ENCODE measurements around the gene DRAXIN. TPM values are rescaled to one million over a fixed set of nuclear protein-coding genes. Genes with fewer than 3 reads are reported as not detected.
A peak's percentile ranks its signal among the peaks of the same experiment; 100 is the strongest.

The DRAXIN gene
- total RNA-seq, 1 donor from 2014 or later, result 1.7 TPM

GRCh38 chr1:11701981-11702803 is 10.7 kb downstream of the DRAXIN start:
- no peaks in the 10 kb centered on the region for H3K4me1 Mint-ChIP-seq (ENCODE audit: low read depth, unreplicated experiment)
- H3K27me3 Mint-ChIP-seq (ENCODE audit: low read depth, unreplicated experiment), result peaks cover 50% of the 10 kb centered on the region
- H3K4me2 ChIP-seq (ENCODE audit: low read length), result peak overlapping the region; percentile 75
- H3K36me3 ChIP-seq (ENCODE audit: insufficient read depth, low read length), result no peaks in the 10 kb centered on the region
- H3K9me3 Mint-ChIP-seq (ENCODE audit: unreplicated experiment), result no peaks in the 10 kb centered on the region
- H3K79me2 ChIP-seq (ENCODE audit: insufficient read depth, low read length), result no peaks in the 10 kb centered on the region
- H3K27me3 ChIP-seq (ENCODE audit: insufficient read depth, low read length), result peaks cover 31% of the 10 kb centered on the region
- no peaks in the 10 kb centered on the region for H3K36me3 Mint-ChIP-seq (ENCODE audit: low read depth, unreplicated experiment)
- peak overlapping the region; percentile 32 for H3K9ac ChIP-seq (ENCODE audit: low read length)
- H3K27ac ChIP-seq (ENCODE audit: low read depth, low read length), result no peak overlapping the region
- no peak overlapping the region for H3K4me3 Mint-ChIP-seq (ENCODE audit: unreplicated experiment)
- peaks cover 31% of the 10 kb centered on the region for H4K20me1 ChIP-seq (ENCODE audit: insufficient read depth, low read length)
- peak overlapping the region; percentile 43 for H2AFZ ChIP-seq (ENCODE audit: low read depth, low read length)
- no peaks in the 10 kb centered on the region for H3K9me3 ChIP-seq (ENCODE audit: insufficient read depth, low read depth, low read length)
- peaks cover 10% of the 10 kb centered on the region for H3K4me1 ChIP-seq (ENCODE audit: insufficient read depth, low read length)
- FAIRE-seq (no peak), DNase-seq (ENCODE audit: low read depth) (no peak)
- no peak overlapping the region for H3K4me3 ChIP-seq (ENCODE audit: insufficient read depth, low read depth, low read length)
- TF ChIP-seq EZH2 (IDR thresholded peaks at IDR 0.05; ENCODE audit: insufficient read depth, low read length), result no peak
- TF ChIP-seq, protein P1, sequence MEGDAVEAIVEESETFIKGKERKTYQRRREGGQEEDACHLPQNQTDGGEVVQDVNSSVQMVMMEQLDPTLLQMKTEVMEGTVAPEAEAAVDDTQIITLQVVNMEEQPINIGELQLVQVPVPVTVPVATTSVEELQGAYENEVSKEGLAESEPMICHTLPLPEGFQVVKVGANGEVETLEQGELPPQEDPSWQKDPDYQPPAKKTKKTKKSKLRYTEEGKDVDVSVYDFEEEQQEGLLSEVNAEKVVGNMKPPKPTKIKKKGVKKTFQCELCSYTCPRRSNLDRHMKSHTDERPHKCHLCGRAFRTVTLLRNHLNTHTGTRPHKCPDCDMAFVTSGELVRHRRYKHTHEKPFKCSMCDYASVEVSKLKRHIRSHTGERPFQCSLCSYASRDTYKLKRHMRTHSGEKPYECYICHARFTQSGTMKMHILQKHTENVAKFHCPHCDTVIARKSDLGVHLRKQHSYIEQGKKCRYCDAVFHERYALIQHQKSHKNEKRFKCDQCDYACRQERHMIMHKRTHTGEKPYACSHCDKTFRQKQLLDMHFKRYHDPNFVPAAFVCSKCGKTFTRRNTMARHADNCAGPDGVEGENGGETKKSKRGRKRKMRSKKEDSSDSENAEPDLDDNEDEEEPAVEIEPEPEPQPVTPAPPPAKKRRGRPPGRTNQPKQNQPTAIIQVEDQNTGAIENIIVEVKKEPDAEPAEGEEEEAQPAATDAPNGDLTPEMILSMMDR (IDR thresholded peaks at IDR 0.05; ENCODE audit: insufficient read depth, low read depth, low read length), result no peak
- H3K27ac Mint-ChIP-seq (ENCODE audit: unreplicated experiment), result no peak overlapping the region

DNA sequence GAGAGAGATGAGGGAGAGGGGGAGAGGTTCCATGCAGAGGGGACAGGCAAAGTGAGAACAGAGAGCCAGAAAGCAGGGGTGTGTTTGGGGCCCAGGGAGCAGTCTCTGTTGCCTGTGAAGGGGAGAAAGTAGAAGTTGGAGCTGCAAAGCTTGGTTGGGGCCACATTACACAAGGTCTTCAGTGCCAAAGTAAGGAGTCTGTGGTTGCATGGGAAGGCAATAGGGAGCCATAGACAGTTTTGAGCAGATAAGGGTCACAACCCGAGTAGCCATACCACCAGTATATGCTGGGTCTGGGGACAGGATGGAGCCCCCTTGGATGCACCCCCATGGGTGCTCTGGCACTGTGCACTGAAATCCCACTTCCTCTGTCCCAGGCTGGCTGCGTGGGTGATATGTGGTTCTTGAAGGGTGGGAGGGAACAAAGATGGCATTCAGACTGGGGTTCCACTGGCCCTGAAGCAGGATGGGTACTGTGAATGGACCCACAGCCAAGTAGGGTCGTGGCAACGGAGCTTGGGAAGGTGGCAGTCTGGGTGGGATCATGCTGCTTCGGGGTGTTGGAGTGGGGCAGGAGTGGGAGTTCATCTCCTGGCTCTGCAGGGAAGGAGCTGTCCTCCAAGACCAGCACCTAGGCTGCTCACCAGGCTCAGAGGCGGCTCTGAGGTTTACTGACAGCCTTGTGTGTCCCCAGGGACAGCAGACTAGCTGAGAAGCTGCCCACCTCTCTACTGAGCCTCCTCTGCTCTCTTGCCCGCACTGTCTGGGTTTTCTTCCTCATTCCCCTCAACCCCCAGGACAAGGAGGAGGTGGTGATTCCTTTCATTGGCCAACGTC is 12.1 kb downstream of the DRAXIN start:
- H3K36me3 Mint-ChIP-seq (ENCODE audit: low read depth, unreplicated experiment), result no peaks in the 10 kb centered on the region
- Histone ChIP-seq H3K9me3 (ENCODE audit: insufficient read depth, low read depth, low read length) (no peaks in the 10 kb centered on the region), H3K4me1 (ENCODE audit: insufficient read depth, low read length) (peaks cover 10% of the 10 kb centered on the region), H3K27ac (ENCODE audit: low read depth, low read length) (no peak overlapping the region), H3K79me2 (ENCODE audit: insufficient read depth, low read length) (no peaks in the 10 kb centered on the region), H3K4me3 (ENCODE audit: insufficient read depth, low read depth, low read length) (no peak overlapping the region), H3K36me3 (ENCODE audit: insufficient read depth, low read length) (no peaks in the 10 kb centered on the region), H3K27me3 (ENCODE audit: insufficient read depth, low read length) (peaks cover 30% of the 10 kb centered on the region), H2AFZ (ENCODE audit: low read depth, low read length) (no peak overlapping the region), H4K20me1 (ENCODE audit: insufficient read depth, low read length) (peaks cover 31% of the 10 kb centered on the region), H3K9ac (ENCODE audit: low read length) (no peak overlapping the region), H3K4me2 (ENCODE audit: low read length) (no peak overlapping the region)
- DNase-seq (ENCODE audit: low read depth) (no peak), FAIRE-seq (no peak)
- no peak for TF ChIP-seq EZH2 (IDR thresholded peaks at IDR 0.05; ENCODE audit: insufficient read depth, low read length)
- TF ChIP-seq, protein P1 (IDR thresholded peaks at IDR 0.05; ENCODE audit: insufficient read depth, low read depth, low read length), result no peak
- H3K9me3 Mint-ChIP-seq (ENCODE audit: unreplicated experiment), result no peaks in the 10 kb centered on the region
- peaks cover 49% of the 10 kb centered on the region for H3K27me3 Mint-ChIP-seq (ENCODE audit: low read depth, unreplicated experiment)
- H3K4me1 Mint-ChIP-seq (ENCODE audit: low read depth, unreplicated experiment), result no peaks in the 10 kb centered on the region
- H3K4me3 Mint-ChIP-seq (ENCODE audit: unreplicated experiment), result no peak overlapping the region
- H3K27ac Mint-ChIP-seq (ENCODE audit: unreplicated experiment), result no peak overlapping the region
